ENCODE results near the gene AKR1D1.

DNA sequence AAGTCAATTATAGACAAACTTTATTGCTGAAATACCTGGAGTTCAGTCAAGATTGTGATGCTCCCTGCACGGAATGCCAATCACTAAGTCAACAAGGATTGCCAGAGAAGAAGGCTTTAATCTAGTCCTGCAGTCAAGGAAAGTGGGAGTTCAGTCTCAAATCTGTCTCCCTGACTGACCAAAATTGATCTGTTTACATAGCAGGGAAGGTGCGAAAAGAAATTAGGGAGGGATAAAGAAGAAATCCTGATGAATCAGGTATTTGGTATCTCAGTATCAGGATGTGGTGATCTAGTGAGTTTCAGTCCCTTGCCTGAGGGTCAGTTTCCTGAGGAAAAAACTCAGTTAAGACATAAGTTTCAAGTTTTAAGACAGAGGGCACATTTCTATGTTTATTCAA is 2.1 kb upstream of the AKR1D1 start:
- no peak for TF ChIP-seq POLR2A (IDR thresholded peaks at IDR 0.05)
- TF ChIP-seq, protein P1, sequence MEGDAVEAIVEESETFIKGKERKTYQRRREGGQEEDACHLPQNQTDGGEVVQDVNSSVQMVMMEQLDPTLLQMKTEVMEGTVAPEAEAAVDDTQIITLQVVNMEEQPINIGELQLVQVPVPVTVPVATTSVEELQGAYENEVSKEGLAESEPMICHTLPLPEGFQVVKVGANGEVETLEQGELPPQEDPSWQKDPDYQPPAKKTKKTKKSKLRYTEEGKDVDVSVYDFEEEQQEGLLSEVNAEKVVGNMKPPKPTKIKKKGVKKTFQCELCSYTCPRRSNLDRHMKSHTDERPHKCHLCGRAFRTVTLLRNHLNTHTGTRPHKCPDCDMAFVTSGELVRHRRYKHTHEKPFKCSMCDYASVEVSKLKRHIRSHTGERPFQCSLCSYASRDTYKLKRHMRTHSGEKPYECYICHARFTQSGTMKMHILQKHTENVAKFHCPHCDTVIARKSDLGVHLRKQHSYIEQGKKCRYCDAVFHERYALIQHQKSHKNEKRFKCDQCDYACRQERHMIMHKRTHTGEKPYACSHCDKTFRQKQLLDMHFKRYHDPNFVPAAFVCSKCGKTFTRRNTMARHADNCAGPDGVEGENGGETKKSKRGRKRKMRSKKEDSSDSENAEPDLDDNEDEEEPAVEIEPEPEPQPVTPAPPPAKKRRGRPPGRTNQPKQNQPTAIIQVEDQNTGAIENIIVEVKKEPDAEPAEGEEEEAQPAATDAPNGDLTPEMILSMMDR (IDR thresholded peaks at IDR 0.05 in 4 of 5, conservative IDR thresholded peaks at IDR 0.05 in 1 of 5) = no peak

All from gastrocnemius medialis (tissue), 4 donors.